ENCODE data around the gene ALKBH8. TPM values are rescaled to one million over a fixed set of nuclear protein-coding genes. Genes with fewer than 3 reads are reported as not detected.
A peak's percentile ranks its signal among the peaks of the same experiment; 100 is the strongest.

The ALKBH8 gene
- polyA plus RNA-seq, 1 donor (not counting 4 experiments of a cell fraction or from before 2014, with no cell fraction given), result 8.0 TPM

DNA sequence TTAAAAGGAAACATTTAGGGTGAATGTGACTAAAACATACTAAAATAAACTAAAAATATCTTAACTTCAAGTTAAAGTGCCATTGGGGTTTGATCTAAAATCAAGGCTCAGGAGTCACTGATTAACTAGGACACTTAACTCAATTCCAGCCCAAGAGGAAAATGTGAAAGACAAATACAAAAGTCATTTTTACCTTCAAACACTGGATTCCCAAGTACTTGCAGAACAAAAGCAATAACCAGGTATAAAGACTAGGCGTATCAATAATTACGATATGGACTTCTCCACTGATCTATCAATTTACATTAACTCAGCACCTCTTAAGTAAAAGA lies 15.6 kb downstream of the ALKBH8 start:
- DNase-seq (ENCODE audit: low read depth, low spot score) (no peak), FAIRE-seq (no peak)
- dilution Hi-C loops (cut with MboI; ENCODE audit: extremely low pct_ligation_motif_present, low sequenced_read_pairs), result no loop called here
- no peaks in the 10 kb centered on the region for H3K27me3 ChIP-seq (ENCODE audit: control insufficient read depth, extremely low read depth, insufficient read depth, low read length)
- no peaks in the 10 kb centered on the region for H3K9me3 ChIP-seq (ENCODE audit: control insufficient read depth, low read depth, low read length)
- H3K79me2 ChIP-seq (ENCODE audit: control insufficient read depth, insufficient read depth, low read length), result no peaks in the 10 kb centered on the region
- H3K36me3 ChIP-seq (ENCODE audit: control insufficient read depth in 2 of 2, extremely low read depth in 1 of 2, insufficient read depth in 2 of 2, low read length in 2 of 2), result peaks cover 0 to 3% of the 10 kb centered on the region in 2 experiments
- no peak overlapping the region for H3K9ac ChIP-seq (ENCODE audit: control insufficient read depth, extremely low read depth, insufficient read depth, low read length)
- H4K20me1 ChIP-seq (ENCODE audit: control insufficient read depth, extremely low read depth, insufficient read depth, low read length), result no peaks in the 10 kb centered on the region
- no peaks in the 10 kb centered on the region for H3K9me1 ChIP-seq (ENCODE audit: control insufficient read depth, extremely low read depth, insufficient read depth, low read length)
- no peak overlapping the region for H3K27ac ChIP-seq (ENCODE audit: control insufficient read depth, insufficient read depth, low read length)
- no peak overlapping the region for H3K4me2 ChIP-seq (ENCODE audit: control insufficient read depth, extremely low read depth, insufficient read depth, low read depth, low read length)
- peaks cover 14% of the 10 kb centered on the region for H3K4me1 ChIP-seq (ENCODE audit: control insufficient read depth, extremely low read depth, insufficient read depth, low read length)
- TF ChIP-seq, protein P1, sequence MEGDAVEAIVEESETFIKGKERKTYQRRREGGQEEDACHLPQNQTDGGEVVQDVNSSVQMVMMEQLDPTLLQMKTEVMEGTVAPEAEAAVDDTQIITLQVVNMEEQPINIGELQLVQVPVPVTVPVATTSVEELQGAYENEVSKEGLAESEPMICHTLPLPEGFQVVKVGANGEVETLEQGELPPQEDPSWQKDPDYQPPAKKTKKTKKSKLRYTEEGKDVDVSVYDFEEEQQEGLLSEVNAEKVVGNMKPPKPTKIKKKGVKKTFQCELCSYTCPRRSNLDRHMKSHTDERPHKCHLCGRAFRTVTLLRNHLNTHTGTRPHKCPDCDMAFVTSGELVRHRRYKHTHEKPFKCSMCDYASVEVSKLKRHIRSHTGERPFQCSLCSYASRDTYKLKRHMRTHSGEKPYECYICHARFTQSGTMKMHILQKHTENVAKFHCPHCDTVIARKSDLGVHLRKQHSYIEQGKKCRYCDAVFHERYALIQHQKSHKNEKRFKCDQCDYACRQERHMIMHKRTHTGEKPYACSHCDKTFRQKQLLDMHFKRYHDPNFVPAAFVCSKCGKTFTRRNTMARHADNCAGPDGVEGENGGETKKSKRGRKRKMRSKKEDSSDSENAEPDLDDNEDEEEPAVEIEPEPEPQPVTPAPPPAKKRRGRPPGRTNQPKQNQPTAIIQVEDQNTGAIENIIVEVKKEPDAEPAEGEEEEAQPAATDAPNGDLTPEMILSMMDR (optimal IDR thresholded peaks at IDR 0.05 in 1 of 3, IDR thresholded peaks at IDR 0.05 in 1 of 3, conservative IDR thresholded peaks at IDR 0.05 in 1 of 3; ENCODE audit: extremely low read depth in 1 of 3, insufficient read depth in 2 of 3, low read length in 3 of 3), result no peak
- no peak for TF ChIP-seq EZH2 (IDR thresholded peaks at IDR 0.05; ENCODE audit: low read length)
- H3K4me3 ChIP-seq (ENCODE audit: control insufficient read depth in 2 of 3, extremely low read depth in 1 of 3, insufficient read depth in 2 of 3, low read depth in 1 of 3, low read length in 3 of 3), result no peak overlapping the region
- H2AFZ ChIP-seq (ENCODE audit: control insufficient read depth, low read length), result no peak overlapping the region

DNA sequence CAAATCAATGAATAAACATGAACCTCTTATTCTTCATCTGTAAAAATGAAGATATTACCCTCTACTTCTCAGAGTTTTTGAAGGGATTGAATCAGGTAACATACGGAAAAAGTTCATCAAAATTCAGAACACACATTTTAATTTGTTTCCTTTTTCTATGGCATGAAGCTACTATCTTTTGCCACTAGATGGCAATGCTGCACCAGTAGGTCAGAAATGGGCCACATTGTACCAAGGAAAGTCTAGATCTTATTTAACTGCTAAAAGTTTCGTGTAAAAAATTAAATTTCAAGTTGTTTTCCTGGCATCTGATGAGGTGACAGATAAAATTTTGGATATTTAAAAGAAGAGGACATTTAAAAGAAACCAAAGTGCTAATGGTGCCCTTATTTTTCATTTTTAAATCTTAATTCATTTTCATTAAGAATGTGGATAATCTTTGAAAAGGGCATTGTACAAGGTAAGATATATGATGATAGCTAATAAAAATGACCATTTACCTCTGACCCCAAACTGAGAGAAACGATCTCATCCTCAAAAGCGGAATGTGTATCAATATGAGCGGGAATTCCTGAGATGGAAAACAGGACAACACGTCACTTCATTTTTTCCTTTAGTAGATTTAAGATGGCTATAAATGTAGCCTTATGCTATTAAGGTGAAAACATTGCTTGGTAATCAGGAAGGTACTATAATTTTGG lies 16.1 kb downstream of the ALKBH8 start:
- H3K36me3 ChIP-seq (ENCODE audit: control insufficient read depth in 2 of 2, extremely low read depth in 1 of 2, insufficient read depth in 2 of 2, low read length in 2 of 2), result peaks cover 0 to 3% of the 10 kb centered on the region in 2 experiments
- H2AFZ ChIP-seq (ENCODE audit: control insufficient read depth, low read length), result no peak overlapping the region
- H3K27ac ChIP-seq (ENCODE audit: control insufficient read depth, insufficient read depth, low read length), result no peak overlapping the region
- DNase-seq (ENCODE audit: low read depth, low spot score) (no peak), FAIRE-seq (peak; percentile 89)
- H3K9me1 ChIP-seq (ENCODE audit: control insufficient read depth, extremely low read depth, insufficient read depth, low read length), result no peaks in the 10 kb centered on the region
- H3K79me2 ChIP-seq (ENCODE audit: control insufficient read depth, insufficient read depth, low read length), result no peaks in the 10 kb centered on the region
- H3K9me3 ChIP-seq (ENCODE audit: control insufficient read depth, low read depth, low read length), result no peaks in the 10 kb centered on the region
- peaks cover 19% of the 10 kb centered on the region for H3K4me1 ChIP-seq (ENCODE audit: control insufficient read depth, extremely low read depth, insufficient read depth, low read length)
- H3K9ac ChIP-seq (ENCODE audit: control insufficient read depth, extremely low read depth, insufficient read depth, low read length), result no peak overlapping the region
- no peaks in the 10 kb centered on the region for H4K20me1 ChIP-seq (ENCODE audit: control insufficient read depth, extremely low read depth, insufficient read depth, low read length)
- dilution Hi-C loops (cut with MboI; ENCODE audit: extremely low pct_ligation_motif_present, low sequenced_read_pairs), result no loop called here
- H3K4me3 ChIP-seq (ENCODE audit: control insufficient read depth in 2 of 3, extremely low read depth in 1 of 3, insufficient read depth in 2 of 3, low read depth in 1 of 3, low read length in 3 of 3), result no peak overlapping the region
- TF ChIP-seq, protein P1 (optimal IDR thresholded peaks at IDR 0.05 in 1 of 3, IDR thresholded peaks at IDR 0.05 in 1 of 3, conservative IDR thresholded peaks at IDR 0.05 in 1 of 3; ENCODE audit: extremely low read depth in 1 of 3, insufficient read depth in 2 of 3, low read length in 3 of 3), result peak in 2 of 3 experiments; percentile 64 to 71
- no peak for TF ChIP-seq EZH2 (IDR thresholded peaks at IDR 0.05; ENCODE audit: low read length)
- no peaks in the 10 kb centered on the region for H3K27me3 ChIP-seq (ENCODE audit: control insufficient read depth, extremely low read depth, insufficient read depth, low read length)
- H3K4me2 ChIP-seq (ENCODE audit: control insufficient read depth, extremely low read depth, insufficient read depth, low read depth, low read length), result no peak overlapping the region

Data from keratinocyte (primary cell).